Stimulated activated naive CD4-positive, alpha-beta T cell treated with Interleukin-2 at 50 U/mL for 16 hours (primary cell): ENCODE results near the gene GPX4.
A peak's percentile ranks its signal among the peaks of the same experiment; 100 is the strongest.

Experiments
- DNase-seq: peaks from one replicate; lab custom pipeline; 2025; lab: John Stamatoyannopoulos, UW

Gene GPX4

GRCh38 chr19:1103708-1104310 lies at the start of gene GPX4:
GPX4 (plus strand) TSS chr19:1103994; CDS start chr19:1104044, 50 bp downstream.
- peak; percentile 99 for DNase-seq

GRCh38 chr19:1054102-1055027 lies 49.4 kb upstream of the GPX4 start:
- no peak for DNase-seq

GRCh38 chr19:1055028-1055425 lies 48.8 kb upstream of the GPX4 start:
- no peak for DNase-seq

- DNase-seq: no peak
These were observed 47.7 kb upstream of the GPX4 start for GRCh38 chr19:1055886-1056620.

GRCh38 chr19:1057176-1057855 lies 46.5 kb upstream of the GPX4 start:
- peak; percentile 48 for DNase-seq

- DNase-seq: no peak
These were observed 45.7 kb upstream of the GPX4 start for GRCh38 chr19:1058112-1058511.

- no peak for DNase-seq
These were observed 43.1 kb upstream of the GPX4 start for GRCh38 chr19:1060689-1061088.

- DNase-seq: no peak
These were observed 41.8 kb upstream of the GPX4 start for GRCh38 chr19:1061987-1062386.

GRCh38 chr19:1062387-1063029 lies 41.3 kb upstream of the GPX4 start:
- DNase-seq: no peak

GRCh38 chr19:1063030-1063908 lies 40.5 kb upstream of the GPX4 start:
- DNase-seq: peak; percentile 61

GRCh38 chr19:1063909-1064660 lies 39.7 kb upstream of the GPX4 start:
- no peak for DNase-seq

- peak; percentile 65 for DNase-seq
These were observed 38.9 kb upstream of the GPX4 start for GRCh38 chr19:1064661-1065605.

GRCh38 chr19:1065606-1066109 lies 38.1 kb upstream of the GPX4 start:
- no peak for DNase-seq

GRCh38 chr19:1066251-1066747 lies 37.5 kb upstream of the GPX4 start:
- DNase-seq: no peak

- DNase-seq: peak; percentile 80
These were observed 37.0 kb upstream of the GPX4 start, which contains the start of gene ARHGAP45 for GRCh38 chr19:1066748-1067340. ARHGAP45 (plus strand) TSS chr19:1067167; CDS start chr19:1067406, 239 bp downstream.

GRCh38 chr19:1067341-1067957 lies 36.3 kb upstream of the GPX4 start:
- no peak for DNase-seq
